ACC112 (cell line): ENCODE data around the gene BRAT1.
A peak's percentile ranks its signal among the peaks of the same experiment; 100 is the strongest.

Experiments used
- H2AFZ ChIP-seq: fragments of 200-600 bp; sonication (generic); one replicate; pipeline ENCODE4 v1.6.0; 2017; ENCODE audit warnings: antibody characterized with exemption, low read length; ENCODE audit not compliant: unreplicated experiment
- H3K27ac ChIP-seq: fragments of 200-600 bp; sonication (generic); 2 replicates; pipeline ENCODE4 v1.5.1; 2014; ENCODE audit warnings: low read depth, mild to moderate bottlenecking, antibody characterized with exemption, low read length, moderate library complexity
- H3K27me3 ChIP-seq: fragments of 200-600 bp; sonication (generic); 2 replicates; pipeline ENCODE4 v1.6.1; 2014; ENCODE audit warnings: mild to moderate bottlenecking, antibody characterized with exemption, low read length, moderate library complexity, mixed read lengths; ENCODE audit not compliant: insufficient read depth
- H3K36me3 ChIP-seq: fragments of 200-600 bp; sonication (generic); 2 replicates; pipeline ENCODE4 v1.6.1; 2016; ENCODE audit warnings: mild to moderate bottlenecking, antibody characterized with exemption, low read length, moderate library complexity, mixed read lengths; ENCODE audit not compliant: insufficient read depth
- H3K4me1 ChIP-seq: fragments of 200-600 bp; sonication (generic); one replicate; pipeline ENCODE4 v1.6.1; 2016; ENCODE audit warnings: low read length, mixed read lengths; ENCODE audit not compliant: insufficient read depth, unreplicated experiment, control insufficient read depth
- H3K4me3 ChIP-seq: fragments of 200-600 bp; sonication (generic); 2 replicates; pipeline ENCODE4 v1.5.1; 2014; ENCODE audit warnings: mild to moderate bottlenecking, low read depth, low read length
- H3K79me2 ChIP-seq: fragments of 200-600 bp; sonication (generic); one replicate; pipeline ENCODE4 v1.6.0; 2016; ENCODE audit warnings: low read length; ENCODE audit not compliant: control insufficient read depth, unreplicated experiment, insufficient read depth

The BRAT1 gene

DNA sequence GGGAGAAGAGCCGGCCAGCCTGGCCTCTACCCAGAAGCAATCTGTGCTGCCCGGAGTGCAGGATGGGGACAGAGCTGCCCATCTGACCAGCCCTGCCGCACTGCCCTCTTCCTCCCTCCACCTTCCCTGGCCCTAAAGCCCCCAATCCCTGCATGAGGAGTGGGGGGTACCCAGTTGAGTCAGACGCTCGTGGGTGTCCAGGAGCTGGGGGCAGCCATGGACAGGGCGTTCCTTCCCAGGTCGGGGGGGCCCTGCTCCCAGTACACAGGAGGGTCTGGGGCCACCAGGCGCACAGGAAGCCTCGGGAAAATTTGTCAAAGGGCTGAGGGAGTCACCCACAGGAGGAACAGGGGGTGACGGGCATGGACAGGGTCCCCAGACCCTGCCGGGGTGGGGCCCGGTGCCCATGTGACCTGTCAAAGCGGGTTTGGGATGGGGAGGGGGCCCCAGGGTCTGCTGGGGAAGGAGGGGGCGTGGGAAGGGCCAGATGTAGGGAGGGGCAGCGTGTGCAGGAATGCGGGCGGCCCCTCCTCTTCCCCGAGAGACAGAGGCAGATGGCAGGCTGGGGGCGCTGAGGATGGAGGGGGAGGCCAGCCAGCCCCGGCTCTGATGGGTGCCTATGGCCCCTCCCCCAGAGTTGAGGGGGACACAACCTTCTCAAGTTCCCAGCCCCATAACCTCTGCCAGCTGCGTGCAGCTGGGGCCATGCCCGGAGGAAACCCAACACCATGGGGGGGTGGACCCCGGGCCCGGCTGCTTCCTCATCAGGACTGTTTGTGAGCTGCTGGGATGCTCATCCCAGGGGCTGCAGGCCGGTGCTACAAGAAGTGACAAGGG is 57.6 kb downstream of the BRAT1 start:
- H3K36me3 ChIP-seq: no peaks in the 10 kb centered on the region
- no peaks in the 10 kb centered on the region for H3K79me2 ChIP-seq
- H3K27ac ChIP-seq: no peak overlapping the region
- H3K27me3 ChIP-seq: no peaks in the 10 kb centered on the region
- H2AFZ ChIP-seq: no peak overlapping the region
- peaks cover 12% of the 10 kb centered on the region for H3K4me1 ChIP-seq
- no peak overlapping the region for H3K4me3 ChIP-seq

DNA sequence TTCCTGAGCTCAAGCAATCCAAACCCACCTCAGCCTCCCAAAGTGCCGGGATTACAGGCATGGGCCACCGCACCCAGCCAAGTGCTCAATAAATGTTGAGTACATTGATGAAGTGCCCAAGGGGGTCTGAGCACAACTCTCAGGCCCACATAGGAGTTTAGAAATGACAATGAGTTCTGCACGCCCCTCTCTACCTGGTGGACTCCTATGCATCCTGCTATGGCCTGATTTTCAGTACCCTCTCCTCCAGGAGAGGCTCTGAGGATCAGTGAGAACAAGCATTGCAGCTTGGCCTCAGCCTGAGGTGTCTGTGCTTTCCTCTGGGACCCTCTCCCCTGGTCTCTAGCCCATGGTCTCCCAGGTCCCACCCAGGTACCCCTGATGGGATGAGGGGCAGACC is 58.3 kb downstream of the BRAT1 start:
- Histone ChIP-seq H3K36me3 (no peaks in the 10 kb centered on the region), H3K4me3 (no peak overlapping the region), H2AFZ (no peak overlapping the region), H3K27me3 (no peaks in the 10 kb centered on the region), H3K79me2 (no peaks in the 10 kb centered on the region), H3K27ac (no peak overlapping the region), H3K4me1 (peaks cover 13% of the 10 kb centered on the region)

DNA sequence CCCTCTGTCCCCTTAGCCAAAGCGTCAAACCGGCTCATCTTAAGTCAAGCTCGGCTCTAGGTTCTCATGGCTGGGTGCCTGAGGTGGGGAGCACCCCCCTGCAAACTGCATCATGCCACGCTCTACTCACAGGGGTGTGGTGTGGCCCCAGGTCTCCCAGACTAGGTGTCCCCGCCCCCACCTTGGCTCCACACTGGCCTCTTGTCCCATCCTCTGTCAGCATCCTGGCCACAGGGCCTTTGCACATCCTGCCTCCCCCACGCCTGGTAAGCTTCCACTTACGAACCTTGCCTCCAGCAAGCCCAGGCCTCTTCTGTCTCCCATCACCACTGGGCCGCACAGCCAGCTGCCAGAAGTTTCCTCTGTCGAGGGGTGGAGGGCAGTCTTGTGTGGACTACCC is 58.9 kb downstream of the BRAT1 start:
- Histone ChIP-seq H3K27me3 (no peaks in the 10 kb centered on the region), H3K36me3 (no peaks in the 10 kb centered on the region), H3K4me1 (peaks cover 13% of the 10 kb centered on the region), H3K79me2 (no peaks in the 10 kb centered on the region), H2AFZ (no peak overlapping the region), H3K27ac (no peak overlapping the region), H3K4me3 (no peak overlapping the region)

DNA sequence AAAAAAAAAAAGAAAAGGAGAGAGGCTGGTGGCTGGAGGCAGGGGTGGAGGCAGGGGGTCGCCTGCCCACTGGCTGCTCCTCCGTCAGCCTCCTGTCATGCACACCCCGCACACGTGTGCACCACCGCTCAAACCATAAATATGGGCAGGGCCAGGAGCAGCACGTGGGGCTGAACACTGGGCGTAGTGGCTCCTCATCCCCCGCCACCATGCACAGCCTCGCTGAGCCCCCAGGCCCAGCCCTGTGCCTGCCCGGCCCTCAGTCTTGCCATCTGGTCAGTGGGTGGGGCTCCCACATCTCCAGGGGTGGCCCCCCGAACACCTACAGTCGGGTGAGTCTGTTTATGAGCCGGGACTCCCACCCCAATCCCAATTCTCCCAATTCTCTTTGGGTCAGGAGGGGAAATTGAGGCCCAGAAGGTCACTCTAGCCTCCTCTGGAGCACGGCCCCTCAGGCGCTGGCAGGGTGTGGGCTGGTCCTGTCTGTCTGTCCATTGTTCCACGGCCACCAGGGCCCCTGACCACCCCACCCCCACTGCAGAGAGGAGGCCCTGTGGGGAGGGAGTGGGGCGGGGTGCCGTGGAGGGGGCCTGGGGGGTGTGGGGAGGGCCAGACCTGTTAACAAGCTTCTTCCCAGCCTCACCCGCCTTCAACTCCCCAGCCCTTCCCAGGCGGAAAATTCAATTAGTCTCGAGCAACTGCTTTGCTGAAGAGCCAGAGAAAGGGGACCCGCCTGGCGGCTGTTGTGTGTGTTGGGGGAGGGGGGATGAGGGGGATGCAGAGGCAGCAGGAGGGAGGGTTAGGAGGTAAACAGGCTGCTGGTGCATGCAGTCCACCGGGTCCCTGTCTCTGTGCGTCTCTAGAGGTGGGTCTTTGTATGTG is 59.7 kb downstream of the BRAT1 start:
- H3K27me3 ChIP-seq: no peaks in the 10 kb centered on the region
- H3K4me1 ChIP-seq: peaks cover 13% of the 10 kb centered on the region
- no peak overlapping the region for H3K4me3 ChIP-seq
- no peaks in the 10 kb centered on the region for H3K36me3 ChIP-seq
- H2AFZ ChIP-seq: no peak overlapping the region
- H3K79me2 ChIP-seq: no peaks in the 10 kb centered on the region
- no peak overlapping the region for H3K27ac ChIP-seq

DNA sequence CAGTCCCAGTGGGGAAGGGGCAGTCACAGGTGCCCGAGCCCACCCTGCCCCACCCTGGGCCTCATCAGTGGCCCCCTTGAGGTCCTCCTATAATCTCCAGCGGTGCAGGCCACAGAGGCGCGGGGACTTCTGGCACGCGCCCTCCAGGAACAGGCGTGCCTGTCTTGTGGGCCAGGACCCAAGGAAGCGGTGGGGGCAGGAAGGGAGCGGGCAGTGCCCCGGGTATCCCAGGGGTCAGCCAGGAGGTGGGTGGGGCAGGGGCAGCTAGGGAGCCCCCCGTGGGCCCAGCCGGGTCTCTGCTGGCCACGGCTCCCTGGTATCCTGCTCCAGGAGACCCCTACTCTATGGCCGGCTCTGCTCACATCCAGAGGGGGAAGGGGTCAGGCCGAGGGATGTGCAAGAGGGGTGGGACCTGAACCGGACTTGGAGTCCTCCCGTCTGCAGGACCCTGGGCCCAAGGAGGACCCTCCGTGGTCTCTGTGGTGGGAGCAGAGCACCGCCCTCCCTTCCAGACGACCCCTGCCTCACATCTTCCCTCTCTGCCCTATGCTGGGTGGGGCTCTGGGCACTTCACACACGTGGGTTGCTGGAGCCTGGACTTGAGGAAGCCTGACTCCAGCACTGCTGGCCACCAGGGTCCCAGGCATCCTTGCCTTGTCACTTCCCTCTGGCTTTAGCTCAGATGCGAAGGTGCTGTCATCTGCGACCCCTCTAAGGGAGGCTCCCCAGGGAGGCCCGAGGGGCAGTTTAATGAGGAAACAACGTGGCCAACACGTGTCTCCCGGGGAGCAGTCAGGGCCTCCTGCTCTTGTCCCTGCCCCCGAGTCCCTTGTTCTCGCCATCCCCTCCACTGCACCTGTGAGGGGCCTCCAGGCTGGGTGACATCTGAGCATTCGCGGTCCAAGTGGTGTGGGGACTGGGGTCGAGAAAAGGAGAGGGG is 60.9 kb downstream of the BRAT1 start:
- H3K36me3 ChIP-seq: no peaks in the 10 kb centered on the region
- H2AFZ ChIP-seq: no peak overlapping the region
- H3K4me1 ChIP-seq: peaks cover 13% of the 10 kb centered on the region
- H3K4me3 ChIP-seq: no peak overlapping the region
- H3K27ac ChIP-seq: no peak overlapping the region
- no peaks in the 10 kb centered on the region for H3K79me2 ChIP-seq
- no peaks in the 10 kb centered on the region for H3K27me3 ChIP-seq

DNA sequence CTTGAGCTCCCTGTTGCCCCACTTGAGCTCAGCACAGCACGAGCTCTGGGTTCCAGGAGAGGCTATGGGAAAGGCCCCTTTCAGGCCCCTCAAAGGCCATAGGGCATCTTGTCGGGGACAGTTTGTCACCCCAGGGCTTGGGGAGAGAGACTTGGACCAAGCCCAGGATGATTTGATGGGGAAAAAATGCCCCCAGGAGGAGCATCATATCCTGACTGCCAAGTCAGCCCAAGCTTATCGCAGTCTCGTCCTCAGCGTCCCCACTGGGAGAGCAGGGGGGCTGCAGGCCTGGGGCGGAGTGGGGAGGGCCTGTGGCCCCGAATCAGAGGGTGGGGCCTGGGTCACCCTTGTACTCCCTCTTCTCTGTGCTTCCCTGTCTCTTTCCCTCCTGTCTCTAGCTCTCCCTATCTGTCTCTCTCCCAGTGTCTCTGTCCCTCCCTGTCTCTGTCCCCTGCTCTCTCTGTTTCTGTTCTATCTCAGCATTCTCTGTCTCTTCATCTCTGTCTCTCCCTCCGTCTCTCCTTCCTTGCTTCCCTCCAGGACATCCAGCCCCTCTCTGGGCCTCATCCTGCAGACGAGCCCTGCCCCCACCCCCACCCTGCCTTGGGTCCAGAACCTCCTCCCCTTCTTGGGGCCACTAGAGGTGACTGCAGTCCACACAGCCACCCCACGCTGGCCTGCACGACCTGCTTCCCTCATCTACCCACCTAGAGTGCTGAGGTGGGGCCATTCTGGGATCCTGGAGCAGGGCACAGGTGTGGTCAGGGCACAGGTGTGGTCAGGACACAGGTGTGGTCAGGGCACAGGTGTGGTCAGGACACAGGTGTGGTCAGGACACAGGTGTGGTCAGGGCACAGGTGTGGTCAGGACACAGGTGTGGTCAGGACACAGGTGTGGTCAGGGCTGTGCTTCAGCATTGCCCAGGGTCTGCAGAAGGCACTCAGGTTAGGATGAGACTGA is 61.8 kb downstream of the BRAT1 start:
- H2AFZ ChIP-seq: no peak overlapping the region
- no peaks in the 10 kb centered on the region for H3K36me3 ChIP-seq
- H3K4me3 ChIP-seq: peak overlapping the region; percentile 53; the same call in 1 of the 2 replicates
- no peaks in the 10 kb centered on the region for H3K79me2 ChIP-seq
- no peaks in the 10 kb centered on the region for H3K27me3 ChIP-seq
- H3K27ac ChIP-seq: no peak overlapping the region
- H3K4me1 ChIP-seq: peaks cover 19% of the 10 kb centered on the region

DNA sequence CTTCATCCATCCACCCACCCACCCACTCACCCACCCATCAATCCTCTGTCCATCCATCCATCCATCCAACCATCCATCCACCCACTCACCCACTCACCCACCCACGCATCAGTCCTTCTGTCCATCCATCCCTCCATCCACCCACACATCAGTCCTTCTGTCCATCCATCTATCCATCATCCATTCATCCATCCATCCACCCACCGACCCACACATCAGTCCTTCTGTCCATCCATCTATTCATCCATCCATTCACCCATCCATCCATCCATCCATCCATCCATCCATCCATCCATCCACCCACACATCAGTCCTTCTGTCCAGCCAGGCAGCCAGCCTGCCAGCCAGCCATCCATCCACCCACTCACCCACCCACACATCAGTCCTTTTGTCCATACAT is 63.3 kb downstream of the BRAT1 start:
- no peaks in the 10 kb centered on the region for H3K79me2 ChIP-seq
- H3K4me1 ChIP-seq: peaks cover 33% of the 10 kb centered on the region
- H3K27me3 ChIP-seq: no peaks in the 10 kb centered on the region
- H3K4me3 ChIP-seq: no peak overlapping the region
- H2AFZ ChIP-seq: no peak overlapping the region
- H3K27ac ChIP-seq: no peak overlapping the region
- H3K36me3 ChIP-seq: no peaks in the 10 kb centered on the region

DNA sequence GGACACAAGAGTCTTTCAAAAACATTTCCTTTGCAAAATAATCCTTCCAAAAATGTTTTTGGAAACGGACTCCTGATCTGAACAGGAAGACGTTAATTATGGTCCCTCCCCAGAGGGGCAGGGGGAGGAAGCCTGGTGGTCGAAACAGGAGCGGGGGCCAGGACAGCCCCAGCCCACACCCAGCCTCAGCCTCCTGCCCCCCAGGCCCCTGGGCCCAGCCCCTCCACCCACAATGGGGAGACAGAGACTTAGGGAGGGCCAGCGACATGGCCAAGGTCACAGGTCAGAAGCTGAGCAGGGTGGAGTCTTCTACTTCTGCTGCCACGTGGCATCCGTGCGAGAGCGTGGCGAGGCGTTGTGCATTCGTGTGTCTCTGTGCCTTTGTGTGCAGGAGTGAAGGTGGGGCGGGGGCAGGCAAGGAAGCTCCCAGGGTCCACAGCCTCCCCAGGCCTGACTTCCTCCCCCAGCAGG is 65.1 kb downstream of the BRAT1 start:
- no peaks in the 10 kb centered on the region for H3K79me2 ChIP-seq
- H3K4me3 ChIP-seq: no peak overlapping the region
- no peaks in the 10 kb centered on the region for H3K36me3 ChIP-seq
- peaks cover 33% of the 10 kb centered on the region for H3K4me1 ChIP-seq
- no peaks in the 10 kb centered on the region for H3K27me3 ChIP-seq
- no peak overlapping the region for H3K27ac ChIP-seq
- H2AFZ ChIP-seq: no peak overlapping the region

DNA sequence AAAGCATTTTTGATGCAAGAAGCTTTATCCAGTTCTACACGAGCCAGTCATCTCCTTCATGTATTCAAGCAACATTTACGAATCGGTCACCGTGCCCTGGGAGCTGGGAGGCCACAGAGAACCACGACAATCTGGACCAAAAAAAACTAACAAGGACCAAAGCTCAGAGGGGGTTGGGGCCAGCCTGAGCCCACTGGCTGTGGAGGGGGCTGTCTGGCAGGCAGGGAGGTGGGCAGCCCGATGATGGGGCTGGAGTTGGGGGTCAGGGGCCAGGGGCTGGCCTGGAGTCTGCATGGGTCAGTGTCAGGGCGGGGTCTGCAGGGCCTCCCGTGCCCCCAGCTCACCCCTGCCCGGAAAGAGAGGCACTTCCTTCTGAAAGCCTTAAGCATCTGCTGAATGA is 66.6 kb downstream of the BRAT1 start:
- no peak overlapping the region for H2AFZ ChIP-seq

More for the DNA sequence above, 66.6 kb downstream of the BRAT1 start:
- H3K4me3 ChIP-seq: no peak overlapping the region
- H3K36me3 ChIP-seq: no peaks in the 10 kb centered on the region
- peak overlapping the region; percentile 15; the same call in 1 of the 2 replicates for H3K27ac ChIP-seq
- no peaks in the 10 kb centered on the region for H3K79me2 ChIP-seq
- no peaks in the 10 kb centered on the region for H3K27me3 ChIP-seq
- peaks cover 31% of the 10 kb centered on the region for H3K4me1 ChIP-seq
